NB4 (cell line): ENCODE results near the gene RPL27A.

Experiments used
- DNase-seq: peaks from one replicate; pipeline ENCODE4 v3.0.0; 2010; ENCODE audit warnings: low read depth
- H3K4me3 ChIP-seq: one replicate; pipeline ENCODE4 v1.5.1; 2011; ENCODE audit warnings: mild to moderate bottlenecking, low read depth, low read length, moderate library complexity
- MYC ChIP-seq: IDR thresholded peaks from 2 replicates; pipeline ENCODE4 v1.6.1; 2011; ENCODE audit warnings: low read depth, low read length
- POLR2A ChIP-seq: IDR thresholded peaks from 2 replicates; pipeline ENCODE4 v1.6.1; 2011; ENCODE audit warnings: mild to moderate bottlenecking; ENCODE audit not compliant: insufficient read length; ENCODE audit errors: extremely low read depth
- TF ChIP-seq, protein P1 (sequence below): IDR thresholded peaks from one replicate; pipeline ENCODE4 v1.5.1; 2012; ENCODE audit warnings: low read depth, low read length
- TF ChIP-seq, protein P2 (sequence below): IDR thresholded peaks from 2 replicates; pipeline ENCODE4 v1.6.1; 2011; ENCODE audit warnings: low read depth, low read length

The RPL27A gene

GRCh38 chr11:8705146-8705545, 22.6 kb downstream of the RPL27A start:
- H3K4me3 ChIP-seq = no peak overlapping the region
- TF ChIP-seq, protein P1, sequence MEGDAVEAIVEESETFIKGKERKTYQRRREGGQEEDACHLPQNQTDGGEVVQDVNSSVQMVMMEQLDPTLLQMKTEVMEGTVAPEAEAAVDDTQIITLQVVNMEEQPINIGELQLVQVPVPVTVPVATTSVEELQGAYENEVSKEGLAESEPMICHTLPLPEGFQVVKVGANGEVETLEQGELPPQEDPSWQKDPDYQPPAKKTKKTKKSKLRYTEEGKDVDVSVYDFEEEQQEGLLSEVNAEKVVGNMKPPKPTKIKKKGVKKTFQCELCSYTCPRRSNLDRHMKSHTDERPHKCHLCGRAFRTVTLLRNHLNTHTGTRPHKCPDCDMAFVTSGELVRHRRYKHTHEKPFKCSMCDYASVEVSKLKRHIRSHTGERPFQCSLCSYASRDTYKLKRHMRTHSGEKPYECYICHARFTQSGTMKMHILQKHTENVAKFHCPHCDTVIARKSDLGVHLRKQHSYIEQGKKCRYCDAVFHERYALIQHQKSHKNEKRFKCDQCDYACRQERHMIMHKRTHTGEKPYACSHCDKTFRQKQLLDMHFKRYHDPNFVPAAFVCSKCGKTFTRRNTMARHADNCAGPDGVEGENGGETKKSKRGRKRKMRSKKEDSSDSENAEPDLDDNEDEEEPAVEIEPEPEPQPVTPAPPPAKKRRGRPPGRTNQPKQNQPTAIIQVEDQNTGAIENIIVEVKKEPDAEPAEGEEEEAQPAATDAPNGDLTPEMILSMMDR = no peak
- TF ChIP-seq POLR2A (no peak), MYC (no peak)
- TF ChIP-seq, protein P2, sequence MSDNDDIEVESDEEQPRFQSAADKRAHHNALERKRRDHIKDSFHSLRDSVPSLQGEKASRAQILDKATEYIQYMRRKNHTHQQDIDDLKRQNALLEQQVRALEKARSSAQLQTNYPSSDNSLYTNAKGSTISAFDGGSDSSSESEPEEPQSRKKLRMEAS = no peak
- DNase-seq = no peak

GRCh38 chr11:8706673-8707432, 24.3 kb downstream of the RPL27A start:
- TF ChIP-seq POLR2A (no peak), MYC (no peak)
- TF ChIP-seq, protein P1 = no peak
- TF ChIP-seq, protein P2 = no peak
- DNase-seq = no peak
- H3K4me3 ChIP-seq = no peak overlapping the region

DNA sequence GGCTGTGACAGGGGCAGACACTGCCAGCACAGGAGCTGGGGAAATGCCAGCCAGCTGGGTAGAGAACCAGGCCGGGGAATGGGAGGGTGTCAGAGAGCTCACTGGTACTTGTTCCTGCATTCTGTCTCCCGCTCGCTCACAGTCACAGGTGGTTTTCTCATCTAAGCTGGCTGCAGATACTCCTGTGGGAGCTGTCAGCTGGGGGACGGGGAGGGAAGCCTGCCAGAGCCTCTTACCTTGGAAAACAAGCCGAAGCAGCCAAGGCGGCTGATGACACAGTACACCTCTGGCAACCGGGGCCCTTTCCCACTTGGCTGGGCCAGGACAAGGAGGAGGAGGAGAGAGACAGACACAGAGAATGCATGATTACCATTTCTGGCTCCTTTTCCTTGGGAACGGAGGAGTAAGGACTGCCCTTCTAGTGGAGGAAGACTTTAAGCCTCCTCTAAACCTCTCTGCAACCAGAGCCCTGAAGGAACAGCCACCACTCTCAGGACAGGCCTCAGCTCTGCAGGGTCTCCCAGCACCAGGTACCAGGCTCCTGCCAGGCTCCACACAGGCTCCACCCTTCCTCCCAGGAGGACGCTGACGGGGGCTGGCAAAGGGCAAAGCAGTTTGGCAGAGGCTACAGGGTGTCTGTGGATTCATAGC, 25.1 kb downstream of the RPL27A start:
- TF ChIP-seq, protein P1 = no peak
- TF ChIP-seq POLR2A (no peak), MYC (no peak)
- TF ChIP-seq, protein P2 = no peak
- H3K4me3 ChIP-seq = no peak overlapping the region
- DNase-seq = no peak

GRCh38 chr11:8709002-8709672, 26.5 kb downstream of the RPL27A start:
- no peak overlapping the region for H3K4me3 ChIP-seq
- TF ChIP-seq, protein P2 = no peak
- TF ChIP-seq, protein P1 = no peak
- no peak for TF ChIP-seq MYC
- TF ChIP-seq POLR2A = no peak
- no peak for DNase-seq

GRCh38 chr11:8709777-8710176, 27.2 kb downstream of the RPL27A start:
- no peak for DNase-seq
- H3K4me3 ChIP-seq = no peak overlapping the region
- TF ChIP-seq, protein P2 = no peak
- TF ChIP-seq POLR2A = no peak
- no peak for TF ChIP-seq MYC
- TF ChIP-seq, protein P1 = no peak
